Measurements from ENCODE around the gene IQGAP2.

DNA sequence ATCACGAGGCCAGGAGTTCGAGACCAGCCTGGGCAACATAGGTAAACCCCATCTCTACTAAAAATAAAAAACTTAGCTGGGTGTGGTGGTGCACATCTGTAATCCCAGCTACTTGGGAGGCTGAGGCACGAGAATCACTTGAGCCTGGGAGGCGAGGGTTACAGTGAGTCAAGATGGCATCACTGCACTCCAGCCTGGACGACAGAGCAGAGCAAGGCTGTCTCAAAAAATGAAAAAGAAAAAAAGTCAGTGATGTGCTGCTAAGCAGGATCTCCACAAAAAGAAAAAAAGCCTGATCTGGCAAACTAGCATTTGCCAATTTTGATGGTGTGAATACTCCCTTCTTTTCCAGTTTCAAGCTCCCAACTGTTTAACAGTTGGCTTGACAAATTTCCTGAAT, 334.8 kb downstream of the IQGAP2 start:
- TF ChIP-seq YY1 (IDR thresholded peaks at IDR 0.05; ENCODE audit: low read depth, low read length): no peak
- TF ChIP-seq CREB1 (IDR thresholded peaks at IDR 0.05): no peak
- no peak for TF ChIP-seq POLR2AphosphoS5 (IDR thresholded peaks at IDR 0.05; ENCODE audit: low read depth, low read length)
- TF ChIP-seq EZH2 (IDR thresholded peaks at IDR 0.05; ENCODE audit: low read depth, low read length, severe bottlenecking): no peak
- no peak for TF ChIP-seq CHD2 (IDR thresholded peaks at IDR 0.05; ENCODE audit: low read length)
- TF ChIP-seq EGR1 (IDR thresholded peaks at IDR 0.05; ENCODE audit: borderline replicate concordance, low read depth, low read length): no peak

Data from H1 (cell line).